Heart right ventricle (tissue), 16 donors: Measurements from ENCODE around the gene ATP6V0D1. TPM values are rescaled to one million over a fixed set of nuclear protein-coding genes. Genes with fewer than 3 reads are reported as not detected.

Experiments used
- ATAC-seq, 8 donors: fragments of 200-7000 bp; cut with Tn5 transposase; one replicate each; pipeline ENCODE4 v1.9.1; 2020; ENCODE audit warnings: mild to moderate bottlenecking in 8 of 8, moderate library complexity in 8 of 8, moderate number of reproducible peaks in 1 of 8
- DNase-seq, 2 donors: peaks; one replicate each; pipeline ENCODE4 v3.0.0-alpha.2; 2020
- H3K27ac ChIP-seq, 10 donors: fragments of 200-600 bp; sonication (generic) in 2 of 10; one replicate each; pipeline versions ENCODE4 v1.5.0 to v1.8.0; 2020 to 2022; ENCODE audit warnings: mild to moderate bottlenecking in 3 of 10
- H3K27me3 ChIP-seq, 7 donors: fragments of 200-600 bp; one replicate each; pipeline ENCODE4 v1.8.0; 2021 to 2022; ENCODE audit warnings: mild to moderate bottlenecking in 2 of 7
- H3K36me3 ChIP-seq, 9 donors: fragments of 200-600 bp; sonication (generic) in 1 of 9; one replicate each; pipeline versions ENCODE4 v1.5.0 to v1.8.0; 2020 to 2022; ENCODE audit warnings: mild to moderate bottlenecking in 2 of 9
- H3K4me1 ChIP-seq, 9 donors: fragments of 200-600 bp; sonication (generic) in 1 of 9; one replicate each; pipeline versions ENCODE4 v1.5.0 to v1.8.0; 2020 to 2022; ENCODE audit warnings: mild to moderate bottlenecking in 4 of 9
- H3K4me3 ChIP-seq, 10 donors: fragments of 200-600 bp; sonication (generic) in 2 of 10; one replicate each; pipeline versions ENCODE4 v1.5.0 to v1.8.0; 2020 to 2022; ENCODE audit warnings: mild to moderate bottlenecking in 7 of 10, moderate library complexity in 2 of 10
- H3K9me3 ChIP-seq, 11 donors: fragments of 200-600 bp in 10 of 11; sonication (generic) in 2 of 11; one replicate each; pipeline versions ENCODE4 v1.5.0 to v1.8.0; 2013 to 2022; ENCODE audit warnings: mild to moderate bottlenecking in 2 of 11, control low read depth in 1 of 11, moderate library complexity in 1 of 11
- WGBS, 2 donors: extraction: QIAGEN DNeasy Blood & Tissue Kit; methylation state at CpG; one replicate each; pipeline ENCODE4 v1.1.7; 2013; ENCODE audit warnings: inconsistent platforms in 1 of 2; 5-methylcytosine and 5-hydroxymethylcytosine counted together
- intact Hi-C, 10 donors: fragments of 100-400 bp; cut with DNase I; formaldehyde crosslinking; loops; one replicate each; pipeline versions ENCODE4 v1.11.1 to v1.14.2; 2022
- polyA plus RNA-seq, 2 donors: library from polyadenylated mRNA; stranded (reverse); fragments of 200-250 nt; gene quantifications; one replicate each; pipeline ENCODE4 v1.2.3, GENCODE V29; 2013
- total RNA-seq, 10 donors: library from RNA; stranded (reverse); fragmentation: NEBNext Ultra II Directional in 3 of 10; extraction: Animal tissue kit (Norgen Biotek cat#: 25700) in 3 of 10; gene quantifications; one replicate each; pipeline versions ENCODE4 v1.2.1 to v1.2.4, GENCODE V29; 2021 to 2023
- TF ChIP-seq, protein P1 (sequence below), 9 donors: fragments of 200-600 bp; sonication (generic) in 2 of 9; IDR thresholded peaks; one replicate each; pipeline versions ENCODE4 v1.5.0 to v1.8.0; 2021 to 2022; ENCODE audit warnings: antibody characterized with exemption in 9 of 9, mild to moderate bottlenecking in 5 of 9, moderate library complexity in 1 of 9
- donor health status: Arrhythmogenic right ventricular cardiomyopathy.
- donor health status: ischemic (EF 13 %, LVEDD 7.1; RV severe dilation, severe dysfunction).
- donor health status: healthy with polysubstance abuse.
- donor health status: DM: no; HTN: yes; CAD: no.
- donor health status: DM: no; HTN: no; CAD: no.
- donor health status: ischemic (EF 25% LVEDD 6.9; RV normal size, moderate dysfunction).
- donor health status: ischemic (EF 25% LVEDD 5.7; RV mildly dilated, moderate dysfunction).
- donor health status: healthy.
- donor health status: DM: yes; HTN: yes; CAD: no.
- donor health status: Ischemic cardiomyopathy.
- donor health status: ischemic (EF 35%, LVEDD 5.7; RV mildly dilated, moderate dysfunction).
- donor health status: nonischemic (EF 11% LVEDD 7.7; RV severe dilation, severe dysfunction).
- donor health status: DM: yes; HTN: yes; CAD: no.
- donor health status: PGD.
- donor health status: ischemic (EF 29% LVEDD 5.4; RV normal size, mild dysfunction).
- donor health status: nonischemic (EF 23%, LVEDD 6.1; RV moderate dilation, normal function).

ATP6V0D1 gene
- total and polyA plus RNA-seq, 12 donors = 12.8 to 84.7 (median 67.5) TPM

DNA sequence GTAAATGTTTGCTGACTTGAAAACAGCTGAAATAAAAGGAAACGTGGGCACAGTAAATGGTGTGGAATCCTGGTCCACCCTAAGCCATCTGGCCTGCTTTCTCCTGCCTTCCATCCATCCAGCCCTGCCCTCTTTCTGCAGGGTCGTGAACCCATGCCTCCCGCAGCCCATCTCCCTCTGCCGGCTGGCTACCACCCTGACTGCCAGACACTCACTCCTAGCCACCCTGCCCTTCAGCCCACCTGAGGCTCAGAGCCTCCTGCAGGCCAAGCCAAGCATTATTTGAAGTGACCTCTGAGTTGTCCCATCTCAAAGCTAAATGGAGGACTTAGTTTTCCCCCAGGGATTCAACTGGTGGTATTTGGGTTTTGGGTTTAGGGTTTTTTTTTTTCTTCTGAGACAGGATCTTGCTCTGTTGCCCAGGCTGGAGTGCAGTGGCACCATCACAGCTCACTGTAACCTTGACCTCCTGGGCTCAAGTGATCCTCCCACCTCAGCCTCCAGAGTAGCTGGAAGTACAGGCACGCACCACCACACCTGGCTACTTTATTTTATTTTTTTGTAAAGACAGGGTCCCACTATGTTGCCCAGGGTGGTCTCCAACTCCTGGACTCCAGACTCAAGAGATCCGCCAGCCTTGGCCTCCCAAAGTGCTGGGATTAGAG is 73.0 kb downstream of the ATP6V0D1 start:
- intact Hi-C loops = loop anchor here in 2 of 10 donors (5.0 to 10.0 kb wide), 2 partner anchors 41 to 143 kb away; no protein-coding TSS in a partner anchor
- H3K4me3 ChIP-seq = no peak overlapping the region
- DNase-seq (no peak), ATAC-seq (no peak)
- no peaks in the 10 kb centered on the region for H3K36me3 ChIP-seq
- no peaks in the 10 kb centered on the region for H3K27me3 ChIP-seq
- H3K4me1 ChIP-seq = peaks cover 11 to 39% (median 22%) of the 10 kb centered on the region in 9 donors
- H3K9me3 ChIP-seq = no peaks in the 10 kb centered on the region
- TF ChIP-seq, protein P1, sequence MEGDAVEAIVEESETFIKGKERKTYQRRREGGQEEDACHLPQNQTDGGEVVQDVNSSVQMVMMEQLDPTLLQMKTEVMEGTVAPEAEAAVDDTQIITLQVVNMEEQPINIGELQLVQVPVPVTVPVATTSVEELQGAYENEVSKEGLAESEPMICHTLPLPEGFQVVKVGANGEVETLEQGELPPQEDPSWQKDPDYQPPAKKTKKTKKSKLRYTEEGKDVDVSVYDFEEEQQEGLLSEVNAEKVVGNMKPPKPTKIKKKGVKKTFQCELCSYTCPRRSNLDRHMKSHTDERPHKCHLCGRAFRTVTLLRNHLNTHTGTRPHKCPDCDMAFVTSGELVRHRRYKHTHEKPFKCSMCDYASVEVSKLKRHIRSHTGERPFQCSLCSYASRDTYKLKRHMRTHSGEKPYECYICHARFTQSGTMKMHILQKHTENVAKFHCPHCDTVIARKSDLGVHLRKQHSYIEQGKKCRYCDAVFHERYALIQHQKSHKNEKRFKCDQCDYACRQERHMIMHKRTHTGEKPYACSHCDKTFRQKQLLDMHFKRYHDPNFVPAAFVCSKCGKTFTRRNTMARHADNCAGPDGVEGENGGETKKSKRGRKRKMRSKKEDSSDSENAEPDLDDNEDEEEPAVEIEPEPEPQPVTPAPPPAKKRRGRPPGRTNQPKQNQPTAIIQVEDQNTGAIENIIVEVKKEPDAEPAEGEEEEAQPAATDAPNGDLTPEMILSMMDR (IDR thresholded peaks at IDR 0.05) = no peak
- 85 to 91% methylated on average over 6 of the region's 6 CpGs for WGBS, 2 donors
- H3K27ac ChIP-seq = no peak overlapping the region

- H3K27ac ChIP-seq = peak overlapping the region in 8 of 10 donors; percentile 68 to 88 (median 79)
- DNase-seq (no peak), ATAC-seq (peak in 1 of 8 donors; percentile 15)
- intact Hi-C loops = loop anchor here in 2 of 10 donors (5.0 to 10.0 kb wide), 2 partner anchors 40 to 142 kb away; no protein-coding TSS in a partner anchor
- TF ChIP-seq, protein P1 (IDR thresholded peaks at IDR 0.05) = no peak
- H3K4me1 ChIP-seq = peaks cover 11 to 39% (median 22%) of the 10 kb centered on the region in 9 donors
- H3K36me3 ChIP-seq = no peaks in the 10 kb centered on the region
- 89 to 93% methylated on average over 7 of the region's 7 CpGs for WGBS, 2 donors
- no peaks in the 10 kb centered on the region for H3K27me3 ChIP-seq
- H3K9me3 ChIP-seq = no peaks in the 10 kb centered on the region
- no peak overlapping the region for H3K4me3 ChIP-seq
Observed at GRCh38 chr16:67407176-67407787, 73.7 kb downstream of the ATP6V0D1 start.

DNA sequence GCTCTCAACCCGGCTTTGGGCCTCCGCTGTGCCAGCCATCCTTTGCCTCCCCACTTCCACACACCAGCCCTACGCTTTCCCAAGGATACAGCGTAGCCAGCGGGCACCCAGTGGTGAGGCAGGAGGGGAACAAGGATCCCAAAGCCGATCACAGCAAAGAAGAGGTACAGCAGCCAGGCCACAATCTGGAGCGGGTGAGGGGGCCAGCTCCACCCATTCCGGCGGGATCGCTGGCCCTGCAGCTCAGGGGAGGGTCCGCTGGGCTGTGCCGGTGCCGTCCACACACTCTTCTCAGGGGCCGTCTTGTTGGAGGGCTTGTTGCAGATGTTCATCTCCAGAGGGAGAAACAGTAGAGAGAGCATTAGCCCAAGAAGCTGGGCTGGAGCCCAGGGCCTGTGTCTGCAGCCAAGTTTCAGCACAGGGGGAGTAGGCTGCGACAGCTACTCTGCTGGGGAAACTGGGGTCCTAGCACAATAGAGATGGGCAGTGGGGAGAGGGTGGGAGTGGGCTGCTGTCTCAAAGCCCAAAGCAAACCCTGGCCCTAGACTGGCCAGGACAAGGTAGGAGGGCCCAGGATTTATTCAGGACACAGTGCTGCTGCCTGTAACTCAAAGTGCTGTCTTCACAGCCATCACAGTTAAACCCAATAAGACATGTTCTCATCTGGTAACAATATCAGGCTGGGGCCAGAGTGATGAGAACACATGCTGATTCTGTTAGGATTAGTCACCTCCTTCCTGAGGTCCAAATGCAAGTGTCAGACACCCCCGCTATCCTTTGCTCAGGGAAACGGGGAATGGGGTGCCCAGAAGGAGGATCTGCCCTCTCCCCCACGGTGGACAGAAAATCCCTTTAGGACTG is 74.6 kb downstream of the ATP6V0D1 start:
- no peaks in the 10 kb centered on the region for H3K27me3 ChIP-seq
- 54 to 66% methylated on average over 18 of the region's 18 CpGs for WGBS, 2 donors
- peak in 1 of 2 donors; percentile 51 for DNase-seq
- no peaks in the 10 kb centered on the region for H3K9me3 ChIP-seq
- peak; percentile 52 to 87 (median 80) for ATAC-seq
- peak overlapping the region in 9 of 10 donors; percentile 53 to 88 (median 78) for H3K27ac ChIP-seq
- TF ChIP-seq, protein P1 (IDR thresholded peaks at IDR 0.05) = no peak
- peaks cover 11 to 39% (median 22%) of the 10 kb centered on the region in 9 donors for H3K4me1 ChIP-seq
- H3K4me3 ChIP-seq = no peak overlapping the region
- H3K36me3 ChIP-seq = no peaks in the 10 kb centered on the region
- intact Hi-C loops = loop anchor here in 2 of 10 donors (5.0 to 10.0 kb wide), 2 partner anchors 39 to 142 kb away; no protein-coding TSS in a partner anchor

GRCh38 chr16:67405336-67405735 is 75.6 kb downstream of the ATP6V0D1 start:
- TF ChIP-seq, protein P1 (IDR thresholded peaks at IDR 0.05) = no peak
- no peak for ATAC-seq

More at GRCh38 chr16:67405336-67405735, 75.6 kb downstream of the ATP6V0D1 start:
- 91 to 92% methylated on average over 8 of the region's 8 CpGs for WGBS, 2 donors
- DNase-seq = no peak
- Histone ChIP-seq H3K4me3 (no peak overlapping the region), H3K4me1 (peaks cover 11 to 39% (median 22%) of the 10 kb centered on the region in 9 donors), H3K27me3 (no peaks in the 10 kb centered on the region), H3K9me3 (no peaks in the 10 kb centered on the region), H3K36me3 (no peaks in the 10 kb centered on the region), H3K27ac (peak overlapping the region in 6 of 10 donors; percentile 68 to 88 (median 80))
- intact Hi-C loops = loop anchor here in 2 of 10 donors (5.0 to 10.0 kb wide), 2 partner anchors 38 to 141 kb away; no protein-coding TSS in a partner anchor
